Neutrophil (primary cell): ENCODE measurements around the gene RNF144A.

ENCODE experiments used
- H3K27ac ChIP-seq: fragments of 200-600 bp; sonication (generic); 2 replicates; pipeline ENCODE4 v1.5.1; 2016; ENCODE audit warnings: mild to moderate bottlenecking, moderate library complexity
- H3K27me3 ChIP-seq: fragments of 200-600 bp; sonication (generic); 2 replicates; pipeline ENCODE4 v1.6.0; 2016; ENCODE audit warnings: mild to moderate bottlenecking
- H3K36me3 ChIP-seq: fragments of 200-600 bp; sonication (generic); 2 replicates; pipeline ENCODE4 v1.5.1; 2017
- H3K4me1 ChIP-seq, 2 experiments: fragments of 200-600 bp in 1 of 2; sonication (generic) in 1 of 2; 1 replicate in 1 of 2; 2 replicates in 1 of 2; pipeline versions ENCODE4 v1.5.1 to v1.6.1; 2013 to 2016; ENCODE audit warnings: low read depth in 1 of 2, low read length in 1 of 2, mild to moderate bottlenecking in 1 of 2, moderate library complexity in 1 of 2; ENCODE audit not compliant: control insufficient read depth in 1 of 2, insufficient read depth in 1 of 2
- H3K4me3 ChIP-seq, 2 experiments: fragments of 200-600 bp in 1 of 2; sonication (generic) in 1 of 2; 1 replicate in 1 of 2; 2 replicates in 1 of 2; pipeline ENCODE4 v1.5.1; 2013 to 2016; ENCODE audit warnings: low read depth in 1 of 2, low read length in 1 of 2, mild to moderate bottlenecking in 1 of 2, moderate library complexity in 1 of 2
- H3K9me3 ChIP-seq: fragments of 200-600 bp; sonication (generic); 2 replicates; pipeline ENCODE4 v1.5.1; 2016
- TF ChIP-seq, protein P1 (sequence below): fragments of 200-600 bp; sonication (generic); IDR thresholded peaks from 2 replicates; pipeline ENCODE4 v1.5.1; 2016; ENCODE audit warnings: antibody characterized with exemption

RNF144A gene

DNA sequence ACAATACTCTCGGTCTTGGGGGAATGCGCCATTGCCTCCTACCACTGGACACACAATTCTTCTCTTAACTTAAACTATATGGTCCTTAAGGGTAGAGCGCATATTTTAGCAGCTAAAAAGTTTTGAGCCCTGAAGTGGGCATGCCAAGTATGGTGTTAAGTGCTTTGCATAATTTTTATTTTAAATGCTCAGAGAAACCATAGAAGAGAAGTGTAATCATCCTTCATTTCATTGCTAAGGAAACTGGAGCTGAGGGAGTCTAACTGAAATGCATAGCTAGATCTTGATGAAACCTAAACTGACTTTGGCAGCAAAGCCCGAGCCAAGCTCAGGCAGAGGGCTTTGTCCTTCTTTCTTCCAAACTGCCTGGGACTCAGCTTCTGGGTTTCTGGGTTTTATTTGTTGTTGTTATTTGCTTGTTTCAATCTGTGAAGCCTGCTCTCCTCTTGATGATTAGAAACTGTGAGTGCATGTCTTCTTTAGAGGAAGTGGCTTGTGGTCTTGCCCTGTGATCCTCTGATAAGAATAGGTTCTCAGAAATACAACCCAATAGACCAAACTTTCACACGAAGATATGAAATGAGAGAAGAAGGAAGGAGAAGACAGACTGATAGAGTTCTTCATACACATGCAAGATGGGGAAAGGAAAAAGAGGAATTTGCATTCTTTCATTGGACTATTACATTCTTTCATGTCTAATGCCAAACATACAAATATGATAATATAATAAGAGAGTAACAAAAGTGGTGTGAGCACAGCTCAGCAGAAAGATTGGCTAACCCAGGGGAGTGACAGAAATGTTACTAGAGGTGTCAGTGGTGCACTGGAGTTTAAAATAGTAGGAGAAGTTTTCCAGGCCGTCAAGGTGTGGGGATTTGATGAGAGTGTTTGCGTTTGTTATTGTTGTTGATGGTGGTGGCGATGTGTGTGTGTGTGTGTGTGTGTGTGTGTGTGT lies 7.5 kb upstream of the RNF144A start:
- Histone ChIP-seq H3K36me3 (no peaks in the 10 kb centered on the region), H3K27ac (no peak overlapping the region), H3K9me3 (no peaks in the 10 kb centered on the region), H3K4me3 (no peak overlapping the region), H3K27me3 (no peaks in the 10 kb centered on the region), H3K4me1 (no peaks in the 10 kb centered on the region)
- TF ChIP-seq, protein P1, sequence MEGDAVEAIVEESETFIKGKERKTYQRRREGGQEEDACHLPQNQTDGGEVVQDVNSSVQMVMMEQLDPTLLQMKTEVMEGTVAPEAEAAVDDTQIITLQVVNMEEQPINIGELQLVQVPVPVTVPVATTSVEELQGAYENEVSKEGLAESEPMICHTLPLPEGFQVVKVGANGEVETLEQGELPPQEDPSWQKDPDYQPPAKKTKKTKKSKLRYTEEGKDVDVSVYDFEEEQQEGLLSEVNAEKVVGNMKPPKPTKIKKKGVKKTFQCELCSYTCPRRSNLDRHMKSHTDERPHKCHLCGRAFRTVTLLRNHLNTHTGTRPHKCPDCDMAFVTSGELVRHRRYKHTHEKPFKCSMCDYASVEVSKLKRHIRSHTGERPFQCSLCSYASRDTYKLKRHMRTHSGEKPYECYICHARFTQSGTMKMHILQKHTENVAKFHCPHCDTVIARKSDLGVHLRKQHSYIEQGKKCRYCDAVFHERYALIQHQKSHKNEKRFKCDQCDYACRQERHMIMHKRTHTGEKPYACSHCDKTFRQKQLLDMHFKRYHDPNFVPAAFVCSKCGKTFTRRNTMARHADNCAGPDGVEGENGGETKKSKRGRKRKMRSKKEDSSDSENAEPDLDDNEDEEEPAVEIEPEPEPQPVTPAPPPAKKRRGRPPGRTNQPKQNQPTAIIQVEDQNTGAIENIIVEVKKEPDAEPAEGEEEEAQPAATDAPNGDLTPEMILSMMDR: no peak

DNA sequence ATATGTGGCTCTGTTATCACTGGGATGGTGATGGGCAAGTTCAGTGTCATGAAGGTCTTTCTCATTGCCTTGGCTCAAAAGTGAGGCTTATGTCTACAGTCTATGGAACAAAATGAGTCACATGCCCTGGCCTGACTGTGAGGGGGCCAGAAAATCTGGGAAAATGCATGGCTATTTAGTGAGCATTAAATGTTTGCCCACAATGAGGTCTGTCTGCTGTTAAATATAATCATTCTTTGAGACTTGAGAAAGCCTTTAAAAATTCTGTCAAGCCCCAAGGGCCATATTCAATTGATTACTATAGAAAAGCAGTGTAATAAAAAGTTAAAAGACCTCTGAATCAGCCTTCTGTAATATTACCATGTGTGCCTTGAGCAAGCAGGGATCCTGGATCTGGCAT lies 5.5 kb upstream of the RNF144A start:
- TF ChIP-seq, protein P1: no peak

DNA sequence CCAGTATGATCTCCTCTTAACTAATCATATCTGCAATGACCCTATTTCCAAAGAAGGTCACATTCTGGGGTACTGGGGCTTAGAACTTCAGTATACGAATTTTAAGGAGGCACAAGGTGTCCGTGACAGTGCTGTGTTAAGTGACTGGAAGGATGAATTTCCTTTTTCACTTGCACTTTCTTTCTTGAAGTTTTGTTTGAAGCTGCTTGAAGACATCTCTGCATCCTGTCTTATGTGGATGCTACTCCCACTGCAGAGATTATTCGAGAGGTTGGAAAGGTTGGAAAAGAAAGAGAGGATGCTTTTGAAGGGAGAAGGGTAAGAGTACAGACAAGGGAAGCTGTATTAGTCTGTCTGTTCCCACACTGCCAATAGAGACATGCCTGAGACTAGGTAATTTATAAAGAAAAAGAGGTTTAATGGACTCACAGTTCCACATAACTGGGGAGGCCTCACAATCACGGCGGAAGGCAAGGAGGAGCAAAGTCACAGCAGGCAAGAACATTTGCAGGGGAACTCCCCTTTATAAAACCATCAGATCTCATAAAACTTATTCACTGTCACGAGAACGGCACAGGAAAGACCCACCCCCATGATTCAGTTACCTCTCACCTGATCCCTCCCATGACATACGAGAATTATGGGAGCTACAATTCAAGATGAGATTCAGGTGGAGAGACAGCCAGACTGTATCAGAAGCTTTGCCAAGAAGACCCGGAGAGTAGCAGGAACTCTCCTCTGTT lies 3.6 kb upstream of the RNF144A start:
- Histone ChIP-seq H3K4me1 (peaks cover 9 to 10% of the 10 kb centered on the region in 2 experiments), H3K27me3 (no peaks in the 10 kb centered on the region), H3K36me3 (no peaks in the 10 kb centered on the region), H3K4me3 (no peak overlapping the region), H3K9me3 (no peaks in the 10 kb centered on the region), H3K27ac (no peak overlapping the region)
- TF ChIP-seq, protein P1: no peak

More for the DNA sequence above, 5.5 kb upstream of the RNF144A start:
- Histone ChIP-seq H3K9me3 (no peaks in the 10 kb centered on the region), H3K4me1 (peaks cover under 1% of the 10 kb centered on the region in 2 experiments), H3K4me3 (no peak overlapping the region), H3K36me3 (no peaks in the 10 kb centered on the region), H3K27me3 (no peaks in the 10 kb centered on the region), H3K27ac (no peak overlapping the region)

DNA sequence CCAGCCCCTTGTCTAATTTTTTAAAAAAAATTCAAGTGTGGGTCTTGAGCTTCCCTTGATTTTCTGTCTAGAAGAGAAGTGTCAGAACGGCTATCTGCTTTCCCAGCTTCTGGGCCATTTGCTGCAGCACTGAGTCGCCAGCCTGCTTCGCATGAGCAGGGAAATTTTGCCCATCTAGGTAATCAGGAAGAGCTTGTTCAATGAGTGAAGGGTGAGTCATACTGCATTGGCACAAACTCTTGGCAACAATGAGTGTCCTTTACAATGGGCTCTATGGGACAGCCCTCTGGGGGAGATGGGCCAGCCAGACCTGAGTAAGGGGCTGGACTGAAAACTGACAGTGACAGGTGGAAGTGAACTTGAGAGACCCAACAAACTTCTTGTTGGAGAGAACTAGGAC lies 2.4 kb upstream of the RNF144A start:
- Histone ChIP-seq H3K27me3 (no peaks in the 10 kb centered on the region), H3K4me1 (peaks cover 19% of the 10 kb centered on the region in 2 experiments), H3K27ac (no peak overlapping the region), H3K9me3 (no peaks in the 10 kb centered on the region), H3K4me3 (no peak overlapping the region), H3K36me3 (no peaks in the 10 kb centered on the region)
- TF ChIP-seq, protein P1: no peak

DNA sequence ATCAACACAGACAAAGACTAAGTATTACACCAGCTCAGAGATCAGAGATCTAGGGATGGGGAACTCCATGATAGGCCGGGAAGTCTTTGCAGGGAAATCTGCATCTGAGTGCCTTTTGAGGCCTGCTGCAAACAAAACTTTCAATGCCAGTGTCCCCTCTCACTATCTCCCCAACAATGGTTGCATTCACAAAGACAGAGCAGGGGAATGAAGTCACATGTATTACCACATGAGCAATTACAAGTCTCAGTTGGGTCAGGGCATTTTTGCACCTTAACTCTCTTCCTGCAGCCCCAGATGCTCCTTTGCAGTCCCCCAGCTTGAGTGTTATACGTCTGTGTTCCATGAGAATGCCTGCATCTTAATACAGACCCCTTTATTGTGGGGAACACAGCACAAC lies 1.8 kb upstream of the RNF144A start:
- no peaks in the 10 kb centered on the region for H3K27me3 ChIP-seq
- no peaks in the 10 kb centered on the region for H3K36me3 ChIP-seq
- no peak overlapping the region for H3K4me3 ChIP-seq
- peaks cover 19% of the 10 kb centered on the region in 2 experiments for H3K4me1 ChIP-seq
- H3K9me3 ChIP-seq: no peaks in the 10 kb centered on the region
- TF ChIP-seq, protein P1: no peak
- no peak overlapping the region for H3K27ac ChIP-seq
